ENCODE results near the gene GHRH.

The GHRH gene

GRCh38 chr20:37262505-37262904, 891 bp upstream of the GHRH start:
- no peak for DNase-seq (ENCODE audit: low spot score)

GRCh38 chr20:37260923-37261322, 691 bp downstream of the GHRH start:
- no peak for DNase-seq (ENCODE audit: low spot score)

- no peak for DNase-seq (ENCODE audit: low spot score)
Measured at GRCh38 chr20:37259865-37260264, 1.7 kb downstream of the GHRH start.

- no peak for DNase-seq (ENCODE audit: low spot score)
Measured at GRCh38 chr20:37259031-37259430, 2.6 kb downstream of the GHRH start.

- no peak for DNase-seq (ENCODE audit: low spot score)
Measured at GRCh38 chr20:37257988-37258387, 3.6 kb downstream of the GHRH start.

- no peak for DNase-seq (ENCODE audit: low spot score)
Measured at GRCh38 chr20:37257530-37257929, 4.1 kb downstream of the GHRH start.

GRCh38 chr20:37256286-37256685, 5.3 kb downstream of the GHRH start:
- DNase-seq (ENCODE audit: low spot score): no peak

- no peak for DNase-seq (ENCODE audit: low spot score)
Measured at GRCh38 chr20:37254114-37254878, 7.3 kb downstream of the GHRH start.

- DNase-seq (ENCODE audit: low spot score): no peak
Measured at GRCh38 chr20:37253087-37253486, 8.5 kb downstream of the GHRH start.

GRCh38 chr20:37251825-37252477, 9.7 kb downstream of the GHRH start:
- no peak for DNase-seq (ENCODE audit: low spot score)

DNA sequence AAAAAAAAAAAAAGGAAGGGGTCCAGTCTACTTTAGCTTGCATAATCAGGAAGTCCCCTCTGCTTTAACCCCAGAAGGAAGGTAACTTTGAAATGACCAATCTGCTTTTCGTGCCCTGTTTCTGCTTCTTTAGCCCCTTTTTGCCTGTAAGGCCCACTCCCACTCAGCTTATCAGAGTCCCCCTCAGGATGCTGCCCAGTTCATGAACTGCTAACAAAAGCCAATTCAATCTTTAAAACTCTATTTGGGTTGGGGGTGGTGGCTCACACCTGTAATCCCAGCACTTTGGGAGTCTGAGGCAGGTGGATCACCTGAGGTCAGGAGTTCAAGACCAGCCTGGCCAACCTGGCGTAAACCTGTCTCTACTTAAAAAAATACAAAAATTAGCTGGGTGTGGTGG, 12.3 kb downstream of the GHRH start:
- DNase-seq (ENCODE audit: low spot score): no peak

DNA sequence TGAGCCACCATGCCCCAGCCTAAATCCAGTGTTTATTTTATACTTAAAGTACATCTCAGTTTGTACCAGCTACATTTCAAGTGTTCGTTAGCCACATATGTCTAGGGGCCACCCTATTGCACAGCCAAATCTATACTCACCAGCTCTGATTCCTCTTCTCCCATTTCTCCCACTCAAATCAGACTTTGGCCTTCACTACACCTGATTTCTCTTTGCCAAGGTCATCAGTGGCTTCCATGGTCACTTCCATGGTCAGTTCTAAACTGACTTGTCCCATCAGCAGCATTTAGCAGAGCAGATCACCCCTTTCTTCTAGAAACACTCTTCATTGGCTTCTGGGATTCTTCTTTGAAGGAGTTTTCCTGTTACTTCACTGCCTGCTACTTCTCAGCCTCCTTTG, 14.1 kb downstream of the GHRH start:
- DNase-seq (ENCODE audit: low spot score): no peak

- DNase-seq (ENCODE audit: low spot score): no peak
Measured at GRCh38 chr20:37246736-37247135, 14.9 kb downstream of the GHRH start.

- DNase-seq (ENCODE audit: low spot score): no peak
Measured at GRCh38 chr20:37245216-37246150, 16.1 kb downstream of the GHRH start.

- DNase-seq (ENCODE audit: low spot score): no peak
Measured at GRCh38 chr20:37244572-37244957, 17.0 kb downstream of the GHRH start.

DNA sequence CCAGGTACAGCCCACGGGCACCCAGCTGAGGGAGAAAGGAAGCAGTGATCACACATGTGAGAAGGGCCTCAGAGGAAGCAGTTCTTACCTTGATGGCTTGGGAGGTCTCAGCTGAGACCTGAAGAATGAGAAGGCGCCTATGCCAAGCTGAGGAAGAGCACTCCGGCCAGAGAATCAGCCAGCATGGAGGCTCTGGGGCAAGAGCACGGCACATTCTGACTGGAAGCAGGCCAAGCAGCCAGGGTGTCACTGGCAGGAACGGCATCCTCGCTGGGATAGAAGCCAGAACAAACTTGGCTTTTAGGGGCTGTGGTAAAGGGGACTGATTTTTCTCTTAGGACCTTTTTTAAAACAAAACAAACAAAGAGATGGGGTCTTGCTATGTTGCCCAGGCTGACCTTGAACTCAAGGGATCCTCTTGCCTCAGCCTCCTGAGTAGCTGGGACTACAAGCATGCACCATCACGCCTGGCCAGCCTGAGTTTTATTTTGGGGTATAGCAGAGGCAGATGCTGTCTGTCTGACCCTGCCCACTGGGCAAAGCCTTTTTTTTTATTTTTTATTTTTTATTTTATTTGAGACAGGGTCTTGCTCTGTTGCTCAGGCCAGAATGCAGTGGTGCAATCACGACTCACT, 17.6 kb downstream of the GHRH start:
- no peak for DNase-seq (ENCODE audit: low spot score)

DNA sequence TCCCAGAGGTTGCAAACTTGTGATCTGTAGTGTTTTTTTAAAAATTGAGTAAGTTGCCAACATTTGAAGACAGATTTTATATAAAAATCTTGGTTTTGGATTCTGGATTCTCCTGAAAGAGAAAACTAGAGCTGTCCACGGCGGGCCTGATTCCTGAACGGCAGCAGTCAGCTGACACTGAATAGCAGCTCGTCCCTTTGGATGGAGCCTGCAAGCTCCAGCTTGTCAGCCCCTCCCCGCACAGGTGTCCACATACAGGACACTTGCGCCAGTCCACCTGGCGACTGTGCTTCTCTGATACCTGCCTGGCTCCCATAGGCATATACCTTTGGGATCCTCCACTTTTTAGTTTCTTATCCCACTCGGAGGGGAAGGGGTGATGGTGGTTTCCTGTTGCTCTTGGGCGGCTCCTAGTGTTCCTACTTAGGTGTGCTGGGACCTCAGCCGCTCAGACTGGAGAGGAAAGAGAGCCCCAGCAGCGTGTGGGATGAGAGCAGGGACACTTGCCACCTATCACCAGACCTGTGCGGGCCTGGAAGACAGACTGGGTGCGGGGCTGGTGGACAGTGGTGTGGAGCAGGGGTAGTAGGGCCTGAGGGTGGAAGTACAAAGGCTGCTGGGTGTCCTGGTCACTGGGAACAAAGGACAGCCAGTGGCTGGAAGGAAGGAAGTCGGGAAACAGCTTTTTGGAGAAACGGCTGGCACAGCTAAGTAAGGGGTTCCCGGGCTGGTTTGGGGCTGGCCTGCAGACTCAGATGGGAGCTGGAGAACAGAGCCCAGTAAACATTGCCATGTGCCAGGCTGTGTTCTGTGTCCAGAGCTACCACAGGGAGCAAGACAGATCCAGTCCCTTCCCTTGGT, 18.3 kb downstream of the GHRH start:
- DNase-seq (ENCODE audit: low spot score): no peak

DNA sequence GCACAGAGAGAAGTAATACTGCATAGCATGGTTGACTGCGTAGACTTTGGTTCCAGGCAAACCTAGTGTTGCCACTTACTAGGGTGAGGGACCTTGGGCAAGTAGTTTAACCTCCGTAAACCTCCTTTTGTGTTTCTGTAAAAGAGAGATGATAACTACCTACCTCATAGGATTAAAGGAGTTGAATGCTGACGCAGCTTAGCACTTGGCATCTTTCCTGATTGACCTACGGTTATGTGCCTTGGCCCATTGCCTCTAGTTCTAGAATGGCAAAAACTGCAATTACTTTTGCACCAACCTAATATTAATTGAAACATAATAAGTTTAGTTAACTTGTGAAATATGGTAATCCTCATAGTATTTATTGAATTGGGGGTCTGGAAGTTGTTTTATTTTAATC, 19.1 kb downstream of the GHRH start:
- no peak for DNase-seq (ENCODE audit: low spot score)

GRCh38 chr20:37240337-37241067, 21.1 kb downstream of the GHRH start:
- no peak for DNase-seq (ENCODE audit: low spot score)

DNA sequence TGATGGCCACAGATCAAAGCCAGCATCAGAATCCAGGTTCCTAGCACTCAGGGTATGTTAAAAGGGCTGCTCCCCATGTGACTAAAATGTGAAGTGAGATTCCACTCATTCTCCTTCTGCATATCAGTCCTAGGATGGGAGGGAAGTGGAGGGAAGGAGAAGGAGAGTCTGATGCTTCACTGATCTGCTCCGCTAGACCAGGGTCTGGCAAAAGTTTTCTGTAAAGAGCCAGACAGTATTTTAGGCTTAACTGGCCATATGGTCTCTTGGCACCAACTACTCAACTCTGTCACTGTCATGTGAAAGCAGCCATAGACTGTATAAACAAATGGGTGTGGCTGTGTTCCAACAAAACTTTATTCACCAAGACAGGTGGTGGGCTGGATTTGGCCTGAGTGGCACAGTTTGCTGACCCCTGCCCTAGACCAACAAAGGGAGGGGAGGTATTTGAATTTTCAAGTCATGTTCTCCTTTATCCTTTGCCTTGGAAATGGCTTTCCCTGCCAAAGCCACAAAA, 22.6 kb downstream of the GHRH start:
- no peak for DNase-seq (ENCODE audit: low spot score)

Data from hematopoietic multipotent progenitor cell treated with erythropoietin and hydrocortisone succinate and interleukin-3 and kit ligand, for 17 days (in vitro differentiated cells).